ENCODE measurements around the gene RGS12. TPM values are rescaled to one million over a fixed set of nuclear protein-coding genes. Genes with fewer than 3 reads are reported as not detected.
A peak's percentile ranks its signal among the peaks of the same experiment; 100 is the strongest.

Gene RGS12
- 10 to 100 TPM; 23.9 to 40.4 TPM for total RNA-seq
- polyA plus RNA-seq, result 10 to 100 TPM; 10.3 to 28.2 TPM
- long read RNA-seq, donor 1, partial matches to known transcripts, result 15 of 40 reads
- long read RNA-seq, donor 1, other reads (novel, unspliced or antisense), result 25 of 40 reads
- long read RNA-seq, donor 2, partial matches to known transcripts, result 7 of 19 reads
- long read RNA-seq, donor 2, other reads (novel, unspliced or antisense), result 11 of 19 reads

GRCh38 chr4:3292571-3293400 lies at the start of gene RGS12:
TSS of gene RGS12 (plus strand) at chr4:3293021. CDS start at chr4:3316171, 23,150 bp downstream.
- Histone ChIP-seq H3K4me3 (ENCODE audit: low read length in 2 of 2) (peak within 1 kb of the TSS; percentile 56 to 78), H3K27me3 (ENCODE audit: control insufficient read depth in 1 of 2, insufficient read depth in 2 of 2, low read length in 1 of 2) (no peaks in the 10 kb centered on the region), H3K27ac (ENCODE audit: low read depth in 1 of 2, low read length in 2 of 2) (peak within 1 kb of the TSS; percentile 51 to 82), H3K4me1 (ENCODE audit: control insufficient read depth in 1 of 2, insufficient read depth in 2 of 2, low read length in 2 of 2) (no peaks in the 10 kb centered on the region), H3K9me3 (ENCODE audit: control insufficient read depth, low read length) (peaks cover 1% of the 10 kb centered on the region), H3K36me3 (ENCODE audit: control insufficient read depth in 1 of 2, insufficient read depth in 2 of 2, low read length in 1 of 2) (no peaks in the 10 kb centered on the region)
- DNase-seq, result peak; percentile 97 to 99
- 1% methylated on average over 27 to 121 of the region's 121 CpGs for WGBS, 2 donors
- intact Hi-C loops (cut with DNase I), result loop anchor here in 1 of 2 donors (5.0 kb wide), 1 partner anchor 190 kb away; no protein-coding TSS in a partner anchor
- ATAC-seq (ENCODE audit: low FRiP score), result peak; percentile 96

GRCh38 chr4:3243136-3243780 lies 49.6 kb upstream of the RGS12 start:
- no peak for DNase-seq
- Histone ChIP-seq H3K9me3 (ENCODE audit: control insufficient read depth, low read length) (no peaks in the 10 kb centered on the region), H3K36me3 (ENCODE audit: control insufficient read depth in 1 of 2, insufficient read depth in 2 of 2, low read length in 1 of 2) (peaks cover 0 to 5% of the 10 kb centered on the region in 2 donors), H3K4me3 (ENCODE audit: low read length in 2 of 2) (no peak overlapping the region), H3K4me1 (ENCODE audit: control insufficient read depth in 1 of 2, insufficient read depth in 2 of 2, low read length in 2 of 2) (no peaks in the 10 kb centered on the region), H3K27ac (ENCODE audit: low read depth in 1 of 2, low read length in 2 of 2) (no peak overlapping the region), H3K27me3 (ENCODE audit: control insufficient read depth in 1 of 2, insufficient read depth in 2 of 2, low read length in 1 of 2) (no peaks in the 10 kb centered on the region)
- intact Hi-C loops (cut with DNase I), result no loop called here
- 85 to 86% methylated on average over 23 of the region's 23 CpGs for WGBS, 2 donors
- ATAC-seq (ENCODE audit: low FRiP score), result no peak

- WGBS, 2 donors, result 75 to 80% methylated on average over 1 of the region's 1 CpG
- H3K27me3 ChIP-seq (ENCODE audit: control insufficient read depth in 1 of 2, insufficient read depth in 2 of 2, low read length in 1 of 2), result no peaks in the 10 kb centered on the region
- ATAC-seq (ENCODE audit: low FRiP score), result no peak
- DNase-seq, result no peak
- no peak overlapping the region for H3K4me3 ChIP-seq (ENCODE audit: low read length in 2 of 2)
- no peak overlapping the region for H3K27ac ChIP-seq (ENCODE audit: low read depth in 1 of 2, low read length in 2 of 2)
- no peaks in the 10 kb centered on the region for H3K9me3 ChIP-seq (ENCODE audit: control insufficient read depth, low read length)
- H3K36me3 ChIP-seq (ENCODE audit: control insufficient read depth in 1 of 2, insufficient read depth in 2 of 2, low read length in 1 of 2), result peaks cover 0 to 5% of the 10 kb centered on the region in 2 donors
- intact Hi-C loops (cut with DNase I), result no loop called here
- H3K4me1 ChIP-seq (ENCODE audit: control insufficient read depth in 1 of 2, insufficient read depth in 2 of 2, low read length in 2 of 2), result no peaks in the 10 kb centered on the region
These were observed 48.8 kb upstream of the RGS12 start for GRCh38 chr4:3244002-3244401.

GRCh38 chr4:3244747-3245146 lies 48.1 kb upstream of the RGS12 start:
- Histone ChIP-seq H3K36me3 (ENCODE audit: control insufficient read depth in 1 of 2, insufficient read depth in 2 of 2, low read length in 1 of 2) (peaks cover 0 to under 1% of the 10 kb centered on the region in 2 donors), H3K4me3 (ENCODE audit: low read length in 2 of 2) (no peak overlapping the region), H3K27me3 (ENCODE audit: control insufficient read depth in 1 of 2, insufficient read depth in 2 of 2, low read length in 1 of 2) (no peaks in the 10 kb centered on the region), H3K9me3 (ENCODE audit: control insufficient read depth, low read length) (no peaks in the 10 kb centered on the region), H3K27ac (ENCODE audit: low read depth in 1 of 2, low read length in 2 of 2) (no peak overlapping the region), H3K4me1 (ENCODE audit: control insufficient read depth in 1 of 2, insufficient read depth in 2 of 2, low read length in 2 of 2) (no peaks in the 10 kb centered on the region)
- 77 to 84% methylated on average over 8 to 9 of the region's 9 CpGs for WGBS, 2 donors
- intact Hi-C loops (cut with DNase I), result no loop called here
- ATAC-seq (ENCODE audit: low FRiP score) (no peak), DNase-seq (no peak)

- no peaks in the 10 kb centered on the region for H3K4me1 ChIP-seq (ENCODE audit: control insufficient read depth in 1 of 2, insufficient read depth in 2 of 2, low read length in 2 of 2)
- WGBS, 2 donors, result 89 to 92% methylated on average over 6 of the region's 6 CpGs
- no peak for DNase-seq
- H3K4me3 ChIP-seq (ENCODE audit: low read length in 2 of 2), result no peak overlapping the region
- intact Hi-C loops (cut with DNase I), result no loop called here
- no peak overlapping the region for H3K27ac ChIP-seq (ENCODE audit: low read depth in 1 of 2, low read length in 2 of 2)
- no peaks in the 10 kb centered on the region for H3K36me3 ChIP-seq (ENCODE audit: control insufficient read depth in 1 of 2, insufficient read depth in 2 of 2, low read length in 1 of 2)
- no peaks in the 10 kb centered on the region for H3K9me3 ChIP-seq (ENCODE audit: control insufficient read depth, low read length)
- H3K27me3 ChIP-seq (ENCODE audit: control insufficient read depth in 1 of 2, insufficient read depth in 2 of 2, low read length in 1 of 2), result no peaks in the 10 kb centered on the region
- ATAC-seq (ENCODE audit: low FRiP score), result no peak
These were observed 47.1 kb upstream of the RGS12 start for GRCh38 chr4:3245676-3246075.

- H3K27ac ChIP-seq (ENCODE audit: low read depth in 1 of 2, low read length in 2 of 2), result no peak overlapping the region
- ATAC-seq (ENCODE audit: low FRiP score) (no peak), DNase-seq (no peak)
- intact Hi-C loops (cut with DNase I), result no loop called here
- no peaks in the 10 kb centered on the region for H3K27me3 ChIP-seq (ENCODE audit: control insufficient read depth in 1 of 2, insufficient read depth in 2 of 2, low read length in 1 of 2)
- H3K4me1 ChIP-seq (ENCODE audit: control insufficient read depth in 1 of 2, insufficient read depth in 2 of 2, low read length in 2 of 2), result no peaks in the 10 kb centered on the region
- H3K4me3 ChIP-seq (ENCODE audit: low read length in 2 of 2), result no peak overlapping the region
- no peaks in the 10 kb centered on the region for H3K9me3 ChIP-seq (ENCODE audit: control insufficient read depth, low read length)
- H3K36me3 ChIP-seq (ENCODE audit: control insufficient read depth in 1 of 2, insufficient read depth in 2 of 2, low read length in 1 of 2), result no peaks in the 10 kb centered on the region
- WGBS, 2 donors, result 73 to 75% methylated on average over 16 of the region's 16 CpGs
These were observed 46.1 kb upstream of the RGS12 start for GRCh38 chr4:3246458-3247398.

GRCh38 chr4:3247399-3248177 lies 45.2 kb upstream of the RGS12 start:
- intact Hi-C loops (cut with DNase I), result no loop called here

GRCh38 chr4:3248178-3248480 lies 44.7 kb upstream of the RGS12 start:
- intact Hi-C loops (cut with DNase I), result no loop called here
- DNase-seq, result no peak
- H3K27me3 ChIP-seq (ENCODE audit: control insufficient read depth in 1 of 2, insufficient read depth in 2 of 2, low read length in 1 of 2), result no peaks in the 10 kb centered on the region
- H3K9me3 ChIP-seq (ENCODE audit: control insufficient read depth, low read length), result no peaks in the 10 kb centered on the region
- no peaks in the 10 kb centered on the region for H3K36me3 ChIP-seq (ENCODE audit: control insufficient read depth in 1 of 2, insufficient read depth in 2 of 2, low read length in 1 of 2)
- no peak for ATAC-seq (ENCODE audit: low FRiP score)
- no peaks in the 10 kb centered on the region for H3K4me1 ChIP-seq (ENCODE audit: control insufficient read depth in 1 of 2, insufficient read depth in 2 of 2, low read length in 2 of 2)
- no peak overlapping the region for H3K4me3 ChIP-seq (ENCODE audit: low read length in 2 of 2)
- 96 to 97% methylated on average over 13 to 14 of the region's 14 CpGs for WGBS, 2 donors
- no peak overlapping the region for H3K27ac ChIP-seq (ENCODE audit: low read depth in 1 of 2, low read length in 2 of 2)

More at GRCh38 chr4:3247399-3248177, 45.2 kb upstream of the RGS12 start:
- WGBS, 2 donors, result 87 to 92% methylated on average over 19 to 21 of the region's 21 CpGs
- H3K9me3 ChIP-seq (ENCODE audit: control insufficient read depth, low read length), result no peaks in the 10 kb centered on the region
- H3K36me3 ChIP-seq (ENCODE audit: control insufficient read depth in 1 of 2, insufficient read depth in 2 of 2, low read length in 1 of 2), result no peaks in the 10 kb centered on the region
- H3K27me3 ChIP-seq (ENCODE audit: control insufficient read depth in 1 of 2, insufficient read depth in 2 of 2, low read length in 1 of 2), result no peaks in the 10 kb centered on the region
- no peak overlapping the region for H3K4me3 ChIP-seq (ENCODE audit: low read length in 2 of 2)
- H3K4me1 ChIP-seq (ENCODE audit: control insufficient read depth in 1 of 2, insufficient read depth in 2 of 2, low read length in 2 of 2), result no peaks in the 10 kb centered on the region
- no peak for ATAC-seq (ENCODE audit: low FRiP score)
- H3K27ac ChIP-seq (ENCODE audit: low read depth in 1 of 2, low read length in 2 of 2), result no peak overlapping the region
- no peak for DNase-seq

All from aorta (tissue), 5 donors.